HG03060 (cell line): ENCODE measurements around the gene TMEM115.

Experiments used
- ATAC-seq: cut with Tn5 transposase; IDR thresholded peaks from one replicate; pipeline ENCODE4 v1.9.1; 2021; ENCODE audit warnings: low read depth, moderate number of reproducible peaks; ENCODE audit not compliant: unreplicated experiment

TMEM115 gene

DNA sequence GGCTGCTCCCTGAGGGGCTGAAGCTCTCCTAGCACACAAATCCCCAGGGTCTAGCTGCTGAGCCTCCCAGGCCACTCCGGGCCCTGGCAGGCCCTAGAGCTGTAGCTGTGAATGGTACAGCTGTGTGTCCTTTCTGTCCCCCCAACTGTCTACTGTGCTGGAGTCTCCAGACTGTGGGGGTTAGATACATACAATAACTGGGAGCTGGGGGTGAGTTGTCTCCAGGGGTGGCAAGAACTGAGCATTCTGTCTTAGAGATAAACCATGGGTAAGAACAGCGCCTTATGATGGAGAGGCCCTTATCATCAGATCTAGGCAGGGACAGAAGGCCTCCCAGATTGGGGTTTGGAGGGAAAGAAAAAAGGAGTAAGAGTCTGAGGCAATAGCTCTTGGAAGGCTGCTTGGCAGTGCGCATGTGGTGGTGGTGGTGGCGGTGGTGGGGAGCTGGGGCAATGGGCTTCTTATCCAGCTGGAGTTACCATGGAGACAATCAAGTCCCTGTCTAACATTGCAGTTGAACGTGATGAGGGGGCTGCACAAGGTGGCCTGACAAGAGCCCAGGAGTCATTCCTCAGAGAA, 5.0 kb downstream of the TMEM115 start:
- no peak for ATAC-seq

DNA sequence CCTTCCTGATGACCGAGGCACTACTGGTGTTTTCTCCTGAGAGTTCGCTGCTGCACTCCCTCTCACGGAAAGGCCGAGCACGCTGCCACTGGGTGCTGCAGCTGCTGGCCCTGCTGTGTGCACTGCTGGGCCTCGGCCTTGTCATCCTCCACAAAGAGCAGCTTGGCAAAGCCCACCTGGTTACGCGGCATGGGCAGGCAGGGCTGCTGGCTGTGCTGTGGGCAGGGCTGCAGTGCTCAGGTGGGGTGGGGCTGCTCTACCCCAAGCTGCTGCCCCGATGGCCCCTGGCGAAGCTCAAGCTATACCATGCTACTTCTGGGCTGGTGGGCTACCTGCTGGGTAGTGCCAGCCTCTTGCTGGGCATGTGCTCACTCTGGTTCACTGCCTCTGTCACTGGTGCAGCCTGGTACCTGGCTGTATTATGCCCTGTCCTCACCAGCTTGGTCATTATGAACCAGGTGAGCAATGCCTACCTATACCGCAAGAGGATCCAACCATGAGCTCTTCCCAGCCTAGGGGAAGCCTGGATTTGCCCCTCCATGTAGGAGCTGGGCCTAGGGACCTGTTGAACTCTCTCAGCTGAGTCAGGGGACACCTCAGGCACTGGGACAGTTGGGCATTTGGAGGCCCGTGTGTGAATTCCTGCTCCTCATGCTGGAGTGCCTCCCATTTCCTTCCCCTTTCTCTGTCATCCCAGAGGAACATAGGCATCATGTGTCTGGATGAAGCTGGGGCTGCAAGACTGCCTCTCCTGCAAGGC, 5.9 kb downstream of the TMEM115 start:
- ATAC-seq: no peak

DNA sequence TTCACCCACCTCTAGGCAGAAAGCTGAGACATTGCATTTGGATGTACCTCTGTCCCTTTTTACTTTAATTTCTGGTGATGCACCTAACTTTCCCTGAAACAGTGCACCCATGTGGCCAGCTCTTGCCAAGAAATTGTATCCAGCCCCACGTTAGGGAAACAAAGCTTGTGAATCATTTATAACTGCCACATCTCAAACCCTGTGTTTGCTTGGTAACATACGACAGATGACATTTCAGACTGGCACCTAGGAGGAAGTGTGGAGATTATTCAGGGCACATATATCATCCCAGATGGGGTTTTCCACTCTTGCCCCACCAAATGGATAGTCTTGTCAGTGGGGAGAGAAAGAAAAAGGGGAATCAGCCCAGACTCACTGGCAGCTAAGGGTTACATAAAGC, 6.5 kb downstream of the TMEM115 start:
- ATAC-seq: no peak

DNA sequence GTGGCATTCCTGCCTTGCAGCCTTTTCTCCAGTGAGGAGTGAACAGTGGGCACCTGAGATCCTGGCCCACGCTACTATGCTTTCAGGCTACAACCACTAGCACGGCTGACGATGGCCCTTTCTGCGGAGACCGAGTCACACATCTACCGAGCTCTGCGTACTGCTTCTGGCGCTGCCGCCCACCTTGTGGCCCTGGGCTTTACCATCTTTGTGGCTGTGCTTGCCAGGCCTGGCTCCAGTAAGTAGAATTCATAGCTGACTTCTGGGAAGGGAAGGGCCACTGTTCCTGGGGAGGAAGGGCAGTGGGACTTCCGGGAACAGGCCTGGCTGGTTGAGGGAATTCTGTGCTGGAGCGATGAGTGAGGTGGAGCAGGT, 8.0 kb downstream of the TMEM115 start:
- ATAC-seq: no peak

DNA sequence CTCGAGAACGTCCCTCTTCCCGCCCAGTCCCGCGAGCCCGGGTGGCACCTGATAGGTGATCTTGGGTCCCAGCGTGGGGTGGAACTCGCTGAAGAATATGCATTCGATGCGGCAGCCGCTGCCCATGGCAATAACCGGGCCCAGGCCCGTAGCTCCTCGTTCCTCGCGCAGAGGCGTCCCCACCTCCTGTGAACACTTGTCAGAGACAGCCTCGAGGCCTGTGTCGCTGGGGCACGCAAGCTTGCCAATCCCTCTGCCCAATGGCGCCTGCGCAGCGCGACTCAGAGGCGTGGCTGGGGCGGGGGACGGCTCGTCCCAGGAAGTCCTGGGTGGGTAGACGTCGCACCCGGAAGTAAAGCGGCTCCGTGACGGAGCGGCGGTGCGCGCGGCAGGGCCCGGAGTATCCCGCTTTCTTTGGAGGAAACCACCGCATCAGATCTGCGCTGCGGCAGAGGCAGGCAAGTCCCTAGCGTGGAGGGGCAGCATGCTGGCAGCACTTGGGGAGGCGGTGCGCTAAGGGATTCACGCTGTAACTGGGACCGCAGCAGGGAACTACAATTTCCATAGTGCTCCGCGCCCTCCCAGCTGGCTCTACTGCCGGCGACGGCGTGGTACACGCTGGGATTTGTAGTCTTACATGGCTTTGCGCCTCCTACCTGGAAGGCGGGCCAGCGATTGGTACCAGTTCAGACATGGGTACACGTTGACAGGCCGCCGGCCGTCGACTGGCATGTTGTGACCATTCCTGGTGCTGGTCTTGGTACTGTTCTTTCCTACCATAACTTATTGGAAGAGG, 8.6 kb downstream of the TMEM115 start, which contains the start of the genes CYB561D2 and NPRL2:
CYB561D2 (plus strand) TSS at position 336 of the 796 bp plus-strand sequence. CDS start 572 bp downstream, outside the sequence.
NPRL2 (minus strand) TSS at position 249 of the 796 bp plus-strand sequence; CDS start at position 126, 123 bp downstream.
- peak; percentile 79 for ATAC-seq

DNA sequence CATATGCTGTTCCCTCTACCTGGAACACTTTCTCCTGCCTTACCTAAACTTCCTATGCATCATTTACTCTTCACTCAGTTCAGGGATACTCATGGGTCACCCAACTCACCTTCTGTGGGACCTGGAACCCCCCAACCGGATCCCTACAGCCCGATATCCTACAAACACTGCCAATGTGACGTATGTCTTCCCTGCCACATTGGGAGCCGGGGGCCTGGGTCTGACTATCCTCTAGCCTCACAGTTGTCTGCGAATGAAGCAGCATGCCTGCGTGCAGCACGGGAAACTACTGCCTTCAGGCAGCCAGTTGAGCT, 9.2 kb downstream of the TMEM115 start:
- ATAC-seq: no peak

DNA sequence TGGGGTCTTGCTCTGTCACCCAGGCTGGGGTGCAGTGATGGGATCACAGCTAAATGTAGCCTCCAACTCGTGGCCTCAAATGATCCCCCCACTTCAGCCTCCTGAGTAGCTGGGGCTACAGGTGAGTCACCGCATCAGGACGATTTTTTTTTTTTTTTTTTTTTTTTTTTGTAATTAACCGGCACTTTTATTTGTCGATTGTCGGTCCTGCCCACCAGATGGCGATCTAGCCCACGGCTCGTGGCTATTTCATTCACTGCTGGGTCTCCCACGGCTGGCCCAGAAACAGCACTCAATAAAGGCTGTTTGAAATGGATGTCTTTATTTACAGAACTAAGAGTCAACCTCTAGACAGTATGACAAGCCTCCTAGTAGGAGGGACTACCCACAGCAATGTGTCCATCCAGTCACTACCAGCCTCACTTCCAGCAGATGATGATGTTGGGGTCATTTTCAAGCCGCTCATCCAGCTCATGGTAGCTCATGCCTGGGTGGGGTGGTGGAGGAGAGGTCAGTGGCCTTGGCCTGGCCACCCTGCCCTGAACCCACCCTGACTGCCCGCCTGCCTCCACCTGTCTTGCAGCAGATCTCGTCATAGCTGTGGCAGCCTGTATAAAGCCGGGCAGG, 12.0 kb downstream of the TMEM115 start:
- no peak for ATAC-seq

DNA sequence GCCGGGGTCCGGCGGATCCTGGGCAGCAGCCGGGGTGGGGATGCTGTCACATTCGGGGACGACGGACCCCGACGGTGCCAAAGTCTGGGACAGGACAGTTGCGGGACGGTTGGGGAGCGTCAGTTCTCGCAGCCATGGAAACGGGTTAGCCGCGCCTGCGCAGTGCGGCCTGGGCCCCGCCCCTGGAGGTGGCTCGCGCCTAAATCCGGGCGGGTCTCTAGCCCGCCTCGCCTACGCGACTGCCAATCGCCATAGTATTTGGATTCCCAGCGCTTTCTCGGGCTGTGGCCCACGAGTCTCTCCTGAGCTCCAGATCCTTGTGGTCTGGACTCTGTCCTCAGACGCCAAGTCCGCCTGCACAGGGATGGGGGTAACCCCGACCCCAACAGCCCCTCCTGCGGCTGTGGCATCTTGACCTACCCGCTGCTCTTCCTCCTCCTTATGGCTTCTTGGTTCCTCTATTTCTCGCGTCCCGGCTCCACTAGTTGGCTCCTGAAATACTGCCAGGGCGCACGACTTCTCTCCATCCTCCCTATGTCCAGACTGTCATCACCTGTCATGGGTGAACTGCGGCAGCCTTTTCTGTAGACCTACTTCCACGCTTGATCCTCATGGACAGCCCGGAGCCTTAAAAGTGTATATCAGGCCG, 13.6 kb downstream of the TMEM115 start, which contains the start of gene ZMYND10:
ZMYND10 (minus strand) TSS at position 147 of the 649 bp plus-strand sequence. CDS start 153 bp downstream, outside the sequence.
- ATAC-seq: no peak

DNA sequence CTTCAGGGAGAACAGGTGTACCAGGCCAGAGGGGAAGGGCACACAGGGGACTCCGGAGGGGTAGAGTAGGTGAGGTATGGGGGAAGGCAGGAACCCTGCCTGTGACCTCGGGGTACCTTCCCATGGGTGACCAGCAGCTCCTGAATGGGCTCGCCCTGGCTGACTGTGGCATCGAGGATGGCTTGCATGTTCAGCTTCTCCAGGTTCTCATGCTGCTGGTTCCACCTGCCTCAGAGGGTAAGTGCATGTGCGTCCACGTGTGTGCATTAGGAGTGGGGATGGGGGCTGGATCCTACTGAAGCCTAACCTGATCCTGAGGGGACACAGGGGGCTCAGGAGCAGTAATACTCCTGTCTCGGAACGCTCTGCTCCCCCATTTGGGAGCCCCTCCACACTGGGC, 14.3 kb downstream of the TMEM115 start:
- ATAC-seq: no peak

DNA sequence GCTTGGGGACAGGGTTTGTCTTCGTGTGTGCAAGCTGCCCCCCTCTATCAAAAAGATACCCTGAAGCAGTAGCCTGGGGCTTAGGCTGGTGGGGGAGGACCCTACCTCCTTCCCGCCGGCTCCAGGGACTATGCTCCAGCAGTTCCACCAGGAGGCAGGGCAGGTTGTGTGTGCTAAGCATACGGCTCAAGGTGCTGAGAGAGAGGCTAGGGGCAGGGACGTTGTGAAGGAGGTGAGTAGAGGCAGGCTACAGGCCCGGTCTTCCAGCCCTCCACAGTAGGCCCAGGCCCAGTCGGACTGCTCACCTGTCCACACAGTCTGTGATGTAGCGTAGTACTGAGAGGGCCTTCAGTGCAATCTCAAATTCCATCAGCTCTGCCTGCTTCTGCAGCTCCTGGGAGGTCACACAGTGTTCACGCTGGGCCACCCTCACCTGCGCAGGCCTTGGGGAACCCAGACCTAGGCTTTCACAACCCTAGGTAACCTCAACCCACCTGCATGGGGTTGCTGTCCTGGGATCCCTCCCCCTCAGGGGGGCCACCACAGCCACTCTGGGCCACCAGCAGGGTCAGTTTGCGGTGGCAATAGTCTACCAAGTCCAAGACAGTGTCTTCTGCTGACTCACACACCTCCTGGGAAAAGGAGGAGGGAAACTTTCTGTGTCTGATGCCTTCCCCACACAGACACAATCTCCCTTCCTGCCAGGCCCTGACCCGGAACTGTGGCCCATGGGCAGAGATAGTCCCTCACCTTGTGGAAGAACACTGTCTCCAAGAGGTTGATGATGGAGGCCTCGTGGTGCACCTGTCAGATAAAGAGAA, 16.3 kb downstream of the TMEM115 start:
- ATAC-seq: no peak

DNA sequence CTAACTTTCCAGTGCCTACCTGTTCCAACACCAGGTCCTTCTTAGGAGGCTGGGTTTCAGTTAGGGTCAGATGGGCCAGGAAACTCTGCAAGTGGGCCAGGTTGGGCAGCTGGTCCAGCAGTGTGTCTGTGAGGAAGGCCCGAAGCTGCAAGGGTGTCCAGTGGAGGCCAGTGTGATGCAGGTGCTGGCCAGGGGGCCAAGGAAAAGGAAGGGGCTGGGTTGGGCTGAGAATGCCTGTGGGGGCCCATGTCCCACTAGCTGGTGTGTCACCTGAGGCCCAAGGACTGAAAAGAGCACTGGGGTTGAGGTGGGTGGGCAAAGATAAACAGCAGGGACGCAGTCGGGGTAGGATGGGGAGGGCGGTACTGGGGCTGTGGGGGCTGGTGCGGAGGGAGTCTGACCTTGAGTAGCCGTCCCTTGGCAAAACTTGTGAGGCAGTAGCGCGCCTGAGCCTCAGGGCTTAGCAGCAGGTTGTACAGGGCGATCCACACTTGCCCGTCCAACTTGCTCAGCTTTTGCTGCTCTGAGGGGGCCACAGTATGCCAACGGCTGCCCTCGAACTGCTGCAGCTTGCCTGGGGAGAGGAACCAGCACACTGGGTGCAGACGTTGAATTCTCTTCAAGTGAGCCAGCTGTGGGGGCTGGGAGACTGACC, 17.2 kb downstream of the TMEM115 start:
- ATAC-seq: no peak

DNA sequence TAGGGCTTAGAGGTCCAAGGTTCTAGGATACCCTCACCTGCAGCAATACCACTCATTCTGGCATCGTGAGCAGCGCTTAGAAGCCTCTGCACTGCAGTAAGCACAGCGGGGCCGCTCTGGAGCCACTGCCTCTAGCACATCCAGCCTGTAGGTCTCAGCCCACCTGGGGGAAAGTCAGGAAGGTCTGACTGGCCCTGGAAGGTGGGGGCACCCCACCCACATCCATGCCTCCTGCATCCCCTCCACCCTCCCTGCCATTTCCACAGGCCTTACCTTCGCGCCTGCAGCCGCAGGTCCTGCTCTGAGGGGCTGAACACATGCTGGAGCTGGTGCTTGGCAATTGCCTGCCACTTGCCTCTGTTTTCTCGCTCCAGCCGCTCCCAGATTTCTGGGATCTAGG, 17.8 kb downstream of the TMEM115 start:
- ATAC-seq: no peak

DNA sequence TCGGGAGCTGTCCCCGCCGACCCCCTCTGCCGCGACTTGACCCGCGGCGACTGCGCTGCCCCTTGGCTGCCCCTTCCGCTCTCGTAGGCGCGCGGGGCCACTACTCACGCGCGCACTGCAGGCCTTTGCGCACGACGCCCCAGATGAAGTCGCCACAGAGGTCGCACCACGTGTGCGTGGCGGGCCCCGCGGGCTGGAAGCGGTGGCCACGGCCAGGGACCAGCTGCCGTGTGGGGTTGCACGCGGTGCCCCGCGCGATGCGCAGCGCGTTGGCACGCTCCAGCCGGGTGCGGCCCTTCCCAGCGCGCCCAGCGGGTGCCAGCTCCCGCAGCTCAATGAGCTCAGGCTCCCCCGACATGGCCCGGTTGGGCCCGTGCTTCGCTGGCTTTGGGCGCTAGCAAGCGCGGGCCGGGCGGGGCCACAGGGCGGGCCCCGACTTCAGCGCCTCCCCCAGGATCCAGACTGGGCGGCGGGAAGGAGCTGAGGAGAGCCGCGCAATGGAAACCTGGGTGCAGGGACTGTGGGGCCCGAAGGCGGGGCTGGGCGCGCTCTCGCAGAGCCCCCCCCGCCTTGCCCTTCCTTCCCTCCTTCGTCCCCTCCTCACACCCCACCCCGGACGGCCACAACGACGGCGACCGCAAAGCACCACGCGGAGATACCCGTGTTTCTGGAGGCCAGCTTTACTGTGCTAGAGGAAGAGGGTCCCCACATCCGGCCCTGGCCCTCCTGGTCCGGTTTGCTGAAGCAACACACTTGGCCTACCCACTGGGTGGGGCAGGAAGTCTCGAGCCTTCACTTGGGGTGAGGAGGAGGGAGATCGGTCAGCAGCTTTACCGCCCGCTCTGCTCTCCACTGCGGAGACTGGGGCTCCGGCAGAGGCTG, 18.6 kb downstream of the TMEM115 start, which contains the start of gene RASSF1:
RASSF1 (minus strand) TSS at position 389 of the 882 bp plus-strand sequence; CDS start at position 358, 31 bp downstream.
- ATAC-seq: no peak

DNA sequence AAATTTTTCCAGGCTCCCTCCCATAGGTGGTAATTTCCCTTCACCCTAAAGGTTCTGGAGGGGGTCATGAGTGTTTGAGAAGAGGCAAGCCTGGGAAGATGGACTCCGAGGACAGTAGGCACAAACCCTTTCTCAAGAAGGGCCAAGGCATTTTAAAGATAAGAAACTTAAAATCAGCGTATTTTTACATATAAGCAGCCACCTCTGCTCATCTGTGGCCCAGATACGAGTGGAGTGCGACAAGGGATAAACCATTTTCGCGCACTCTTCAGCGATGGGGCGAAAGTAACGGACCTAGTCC, 19.2 kb downstream of the TMEM115 start:
- no peak for ATAC-seq

DNA sequence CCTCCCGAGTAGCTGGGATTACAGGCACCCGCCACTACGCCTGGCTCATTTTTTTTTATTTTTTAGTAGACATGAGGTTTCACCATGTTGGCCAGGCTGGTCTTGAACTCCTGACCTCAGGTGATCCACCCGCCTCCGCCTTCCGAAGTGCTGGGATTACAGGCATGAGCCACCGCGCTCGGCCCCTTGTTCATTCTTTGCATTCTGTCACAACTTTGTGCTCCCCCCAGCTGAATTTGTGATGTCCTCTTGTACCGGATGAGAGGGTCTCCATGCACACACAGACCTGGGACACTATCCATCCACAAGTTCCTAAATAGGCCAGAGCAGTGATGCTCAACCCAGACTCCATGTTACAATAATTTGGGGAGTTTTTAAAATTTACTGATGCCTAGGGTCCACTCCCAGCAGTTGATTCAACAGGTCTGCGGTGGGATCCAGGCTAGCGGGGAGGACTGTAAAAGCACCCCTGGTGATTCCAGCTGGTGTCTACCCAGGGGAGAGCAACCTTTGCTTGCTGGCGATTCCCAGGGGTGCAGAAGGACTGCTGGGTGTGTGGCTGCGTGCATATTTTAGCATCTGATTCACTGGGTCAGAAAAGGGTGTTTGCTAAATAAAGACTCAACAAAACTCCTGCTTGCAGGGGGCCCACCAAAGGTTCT, 19.7 kb downstream of the TMEM115 start:
- no peak for ATAC-seq

DNA sequence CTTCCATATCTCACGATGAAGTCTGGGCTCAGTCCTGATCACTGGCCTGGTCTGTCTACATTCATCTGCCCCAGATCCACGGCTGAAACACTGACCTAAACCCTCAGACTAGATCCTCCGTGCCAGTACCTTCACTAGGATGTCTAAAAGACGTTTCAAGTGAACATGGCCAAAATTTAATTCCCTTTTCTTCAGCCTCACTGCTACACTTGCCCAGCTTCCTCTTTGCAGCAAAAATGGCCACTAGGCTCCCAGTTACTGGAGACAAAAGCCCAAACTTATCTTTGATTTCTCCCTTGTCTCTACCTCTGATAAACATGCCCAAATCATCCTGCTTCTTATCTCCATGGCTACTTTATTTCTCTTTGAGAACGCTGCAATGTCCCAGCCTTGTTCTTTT, 20.4 kb downstream of the TMEM115 start:
- ATAC-seq: no peak

DNA sequence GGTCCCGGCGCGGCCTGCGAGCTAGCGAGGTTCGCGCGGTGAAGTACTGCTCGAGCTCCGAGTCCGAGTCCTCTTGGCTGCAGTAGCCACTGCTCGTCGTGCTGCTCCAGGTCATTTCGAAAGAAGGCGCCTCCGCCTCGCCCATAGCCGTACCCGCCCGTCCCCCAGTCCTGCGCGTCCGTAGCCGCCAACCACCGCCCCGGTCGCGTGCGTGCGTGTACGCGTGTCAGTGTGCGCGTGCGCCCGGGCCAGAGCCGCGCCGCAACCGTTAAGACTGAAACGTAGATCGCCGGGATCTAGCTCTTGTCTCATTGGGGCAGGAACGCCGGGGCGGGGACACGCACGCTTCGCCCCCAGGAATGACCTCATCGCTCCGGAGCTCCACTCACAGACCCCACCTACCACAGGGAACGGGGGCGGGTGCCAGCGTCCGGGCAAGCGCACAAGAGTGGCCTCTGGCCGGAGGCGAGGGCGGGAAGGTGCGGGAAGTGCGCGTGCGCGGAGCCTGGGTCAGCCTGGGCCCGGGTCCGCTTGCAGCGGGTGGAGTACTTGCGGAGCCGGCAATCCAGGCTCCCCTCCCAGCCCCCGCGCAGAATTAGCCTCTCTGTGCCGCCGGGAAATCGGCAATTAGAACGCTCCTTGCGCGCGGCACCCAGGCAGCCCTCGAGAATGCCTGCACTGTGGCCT, 22.0 kb downstream of the TMEM115 start:
- peak; percentile 66 for ATAC-seq
